KMS-11 (cell line): ENCODE data around the gene EVC.

Experiments
- H2AFZ ChIP-seq: fragments of 200-600 bp; sonication (generic); 2 replicates; pipeline ENCODE4 v1.6.1; 2016; ENCODE audit warnings: antibody characterized with exemption, mixed run types, low read depth
- H3K27ac ChIP-seq: fragments of 200-600 bp; sonication (generic); 2 replicates; pipeline ENCODE4 v1.6.1; 2016; ENCODE audit warnings: mild to moderate bottlenecking, mixed run types
- H3K27me3 ChIP-seq: fragments of 200-600 bp; sonication (generic); 2 replicates; pipeline ENCODE4 v1.6.1; 2017; ENCODE audit warnings: mild to moderate bottlenecking, low read depth, mixed run types, moderate library complexity; ENCODE audit not compliant: insufficient read depth
- H3K36me3 ChIP-seq: fragments of 200-600 bp; sonication (generic); 2 replicates; pipeline ENCODE4 v1.6.1; 2017; ENCODE audit warnings: mild to moderate bottlenecking, mixed run types; ENCODE audit not compliant: insufficient read depth
- H3K4me1 ChIP-seq: fragments of 200-600 bp; sonication (generic); 2 replicates; pipeline ENCODE4 v1.6.1; 2016; ENCODE audit warnings: mild to moderate bottlenecking, low read depth, mixed run types; ENCODE audit not compliant: poor library complexity, severe bottlenecking
- H3K4me2 ChIP-seq: fragments of 200-600 bp; sonication (generic); 2 replicates; pipeline ENCODE4 v1.7.0; 2016; ENCODE audit warnings: mild to moderate bottlenecking, mixed run types
- H3K4me3 ChIP-seq: fragments of 200-600 bp; sonication (generic); IDR thresholded peaks from 2 replicates; pipeline ENCODE4 v1.6.1; 2017; ENCODE audit warnings: low read depth, low read length, mixed read lengths; ENCODE audit not compliant: insufficient read depth
- H3K79me2 ChIP-seq: fragments of 200-600 bp; sonication (generic); 2 replicates; pipeline ENCODE4 v1.6.1; 2016; ENCODE audit warnings: low read depth, mixed run types; ENCODE audit not compliant: insufficient read depth
- H3K9ac ChIP-seq: fragments of 200-600 bp; sonication (generic); 2 replicates; pipeline ENCODE4 v1.6.1; 2016; ENCODE audit warnings: mild to moderate bottlenecking, mixed run types
- H4K20me1 ChIP-seq: fragments of 200-600 bp; sonication (generic); 2 replicates; pipeline ENCODE4 v1.6.1; 2016; ENCODE audit warnings: mild to moderate bottlenecking, mixed run types; ENCODE audit not compliant: insufficient read depth
- CTCF ChIP-seq: fragments of 200-600 bp; sonication (generic); conservative IDR thresholded peaks from 2 replicates; pipeline ENCODE4 v1.6.1; 2017; ENCODE audit warnings: low read depth, mild to moderate bottlenecking, antibody characterized with exemption, low read length, moderate library complexity, mixed read lengths

EVC gene

GRCh38 chr4:5753766-5754528 lies 42.9 kb downstream of the EVC start:
- no peaks in the 10 kb centered on the region for H3K27me3 ChIP-seq
- no peaks in the 10 kb centered on the region for H3K36me3 ChIP-seq
- no peak overlapping the region for H3K4me2 ChIP-seq
- no peak overlapping the region for H3K4me3 ChIP-seq
- no peak overlapping the region for H3K9ac ChIP-seq
- TF ChIP-seq CTCF: no peak
- no peak overlapping the region for H3K27ac ChIP-seq
- no peaks in the 10 kb centered on the region for H4K20me1 ChIP-seq
- H3K79me2 ChIP-seq: no peaks in the 10 kb centered on the region
- no peak overlapping the region for H2AFZ ChIP-seq
- H3K4me1 ChIP-seq: no peaks in the 10 kb centered on the region

GRCh38 chr4:5754529-5754881 lies 43.5 kb downstream of the EVC start:
- Histone ChIP-seq H3K4me2 (no peak overlapping the region), H4K20me1 (no peaks in the 10 kb centered on the region), H3K36me3 (no peaks in the 10 kb centered on the region), H3K4me3 (no peak overlapping the region), H3K27ac (no peak overlapping the region), H3K9ac (no peak overlapping the region), H2AFZ (no peak overlapping the region), H3K4me1 (no peaks in the 10 kb centered on the region), H3K79me2 (no peaks in the 10 kb centered on the region), H3K27me3 (no peaks in the 10 kb centered on the region)
- no peak for TF ChIP-seq CTCF

- Histone ChIP-seq H3K9ac (no peak overlapping the region), H3K4me2 (no peak overlapping the region), H4K20me1 (no peaks in the 10 kb centered on the region), H3K27me3 (no peaks in the 10 kb centered on the region), H3K4me1 (no peaks in the 10 kb centered on the region), H3K27ac (no peak overlapping the region), H3K4me3 (no peak overlapping the region), H2AFZ (no peak overlapping the region), H3K36me3 (no peaks in the 10 kb centered on the region), H3K79me2 (no peaks in the 10 kb centered on the region)
- no peak for TF ChIP-seq CTCF
Measured at GRCh38 chr4:5755161-5755560, 44.2 kb downstream of the EVC start.

GRCh38 chr4:5755679-5756078 lies 44.7 kb downstream of the EVC start:
- no peak overlapping the region for H3K9ac ChIP-seq
- H2AFZ ChIP-seq: no peak overlapping the region
- no peaks in the 10 kb centered on the region for H3K79me2 ChIP-seq
- H3K36me3 ChIP-seq: no peaks in the 10 kb centered on the region
- H3K27me3 ChIP-seq: no peaks in the 10 kb centered on the region
- no peaks in the 10 kb centered on the region for H3K4me1 ChIP-seq
- no peaks in the 10 kb centered on the region for H4K20me1 ChIP-seq
- no peak overlapping the region for H3K4me2 ChIP-seq
- no peak overlapping the region for H3K4me3 ChIP-seq
- TF ChIP-seq CTCF: no peak
- H3K27ac ChIP-seq: no peak overlapping the region
